ENCODE data around the gene RPLP1. TPM values are rescaled to one million over a fixed set of nuclear protein-coding genes. Genes with fewer than 3 reads are reported as not detected.

RPLP1 gene
- total and polyA plus RNA-seq, 9 of the 15 experiments (the other 6 are each of a cell fraction or from before 2014, with no cell fraction given): 76.3 to 3,053 (median 847) TPM

GRCh38 chr15:69462493-69463181 lies 10.0 kb downstream of the RPLP1 start (continued):
- TF ChIP-seq ZKSCAN8 (CRISPR knock-in tag; IDR thresholded peaks at IDR 0.05) (no peak), ESRRB (CRISPR knock-in tag; IDR thresholded peaks at IDR 0.05; ENCODE audit: borderline replicate concordance) (no peak), TAF7 (tag; IDR thresholded peaks at IDR 0.05) (peak; percentile 61), HEY1 (CRISPR knock-in tag; IDR thresholded peaks at IDR 0.05; ENCODE audit: borderline replicate concordance) (no peak), ZNF280A (IDR thresholded peaks at IDR 0.05; ENCODE audit: low read depth, partially characterized antibody) (no peak), SNAPC5 (CRISPR knock-in tag; IDR thresholded peaks at IDR 0.05) (no peak), MCM2 (IDR thresholded peaks at IDR 0.05; ENCODE audit: low read depth) (no peak), TCF15 (CRISPR knock-in tag; IDR thresholded peaks at IDR 0.05) (no peak), ELF4 (CRISPR knock-in tag; IDR thresholded peaks at IDR 0.05) (no peak), MED1 (CRISPR knock-in tag; IDR thresholded peaks at IDR 0.05; ENCODE audit: borderline replicate concordance) (no peak), BHLHE40 (IDR thresholded peaks at IDR 0.05; ENCODE audit: low read length) (peak; percentile 43; the same call in 1 of the 2 replicates), UBTF (IDR thresholded peaks at IDR 0.05; ENCODE audit: borderline replicate concordance in 1 of 2, low read depth in 2 of 2, low read length in 2 of 2) (no peak), SMARCB1 (IDR thresholded peaks at IDR 0.05; ENCODE audit: insufficient read length, low read depth) (no peak), NFXL1 (CRISPR knock-in tag; IDR thresholded peaks at IDR 0.05) (no peak), WHSC1 (IDR thresholded peaks at IDR 0.05; ENCODE audit: low read length) (no peak), HMG20B (CRISPR knock-in tag; IDR thresholded peaks at IDR 0.05) (no peak), CEBPZ (IDR thresholded peaks at IDR 0.05; ENCODE audit: borderline replicate concordance, low read depth, low read length) (no peak), ZNF408 (CRISPR knock-in tag; IDR thresholded peaks at IDR 0.05; ENCODE audit: low read depth) (no peak), NR1H2 (CRISPR knock-in tag; IDR thresholded peaks at IDR 0.05) (no peak), EP400 (IDR thresholded peaks at IDR 0.05) (peak; percentile 64)

All from K562 (cell line).